Thymus (tissue), 11 donors: ENCODE data around the gene LHX3. TPM values are rescaled to one million over a fixed set of nuclear protein-coding genes. Genes with fewer than 3 reads are reported as not detected.
A peak's percentile ranks its signal among the peaks of the same experiment; 100 is the strongest.

Experiments
- DNase-seq, 9 donors: peaks; one replicate each; pipeline ENCODE4 v3.0.0-alpha.2; 2013; ENCODE audit warnings: low spot score in 9 of 9, low read depth in 6 of 9, missing footprints in 1 of 9
- H3K27ac ChIP-seq, 2 donors: one replicate each; pipeline ENCODE4 v1.5.1; 2013; ENCODE audit warnings: control low read depth in 1 of 2, low read depth in 1 of 2, low read length in 1 of 2, mild to moderate bottlenecking in 1 of 2, moderate library complexity in 1 of 2
- H3K27me3 ChIP-seq, 2 donors: one replicate each; pipeline ENCODE4 v1.5.1; 2013; ENCODE audit warnings: low read length in 1 of 2; ENCODE audit not compliant: control insufficient read depth in 2 of 2, insufficient read depth in 1 of 2
- H3K36me3 ChIP-seq, 2 donors: one replicate each; pipeline ENCODE4 v1.5.1; 2013; ENCODE audit warnings: low read length in 1 of 2, mild to moderate bottlenecking in 1 of 2, moderate library complexity in 1 of 2; ENCODE audit not compliant: control insufficient read depth in 2 of 2, insufficient read depth in 2 of 2
- H3K4me1 ChIP-seq, 2 donors: one replicate each; pipeline ENCODE4 v1.5.1; 2013; ENCODE audit warnings: low read length in 2 of 2; ENCODE audit not compliant: control insufficient read depth in 2 of 2, insufficient read depth in 2 of 2
- H3K4me3 ChIP-seq, 2 donors: one replicate each; pipeline ENCODE4 v1.5.1; 2013; ENCODE audit warnings: low read length in 2 of 2, control low read depth in 1 of 2, mild to moderate bottlenecking in 1 of 2
- H3K9me3 ChIP-seq, 2 donors: one replicate each; pipeline ENCODE4 v1.5.1; 2013; ENCODE audit warnings: low read length in 1 of 2, mild to moderate bottlenecking in 1 of 2; ENCODE audit not compliant: control insufficient read depth in 2 of 2, insufficient read depth in 1 of 2
- WGBS: extraction: QIAGEN DNeasy Blood & Tissue Kit; methylation state at CpG from one replicate; pipeline ENCODE4 v1.1.7; 2013; 5-methylcytosine and 5-hydroxymethylcytosine counted together
- polyA plus RNA-seq: library from polyadenylated mRNA; stranded (reverse); fragments of 200-250 nt; gene quantifications from one replicate; pipeline ENCODE4 v1.2.3, GENCODE V29; 2013
- total RNA-seq: library from RNA; stranded (reverse); fragments of 120-200 nt; gene quantifications from one replicate; pipeline ENCODE4 v1.2.4, GENCODE V29; 2013
- donor health status: healthy.

Gene LHX3
- total and polyA plus RNA-seq, 2 donors = 0.09 to 0.23 TPM

DNA sequence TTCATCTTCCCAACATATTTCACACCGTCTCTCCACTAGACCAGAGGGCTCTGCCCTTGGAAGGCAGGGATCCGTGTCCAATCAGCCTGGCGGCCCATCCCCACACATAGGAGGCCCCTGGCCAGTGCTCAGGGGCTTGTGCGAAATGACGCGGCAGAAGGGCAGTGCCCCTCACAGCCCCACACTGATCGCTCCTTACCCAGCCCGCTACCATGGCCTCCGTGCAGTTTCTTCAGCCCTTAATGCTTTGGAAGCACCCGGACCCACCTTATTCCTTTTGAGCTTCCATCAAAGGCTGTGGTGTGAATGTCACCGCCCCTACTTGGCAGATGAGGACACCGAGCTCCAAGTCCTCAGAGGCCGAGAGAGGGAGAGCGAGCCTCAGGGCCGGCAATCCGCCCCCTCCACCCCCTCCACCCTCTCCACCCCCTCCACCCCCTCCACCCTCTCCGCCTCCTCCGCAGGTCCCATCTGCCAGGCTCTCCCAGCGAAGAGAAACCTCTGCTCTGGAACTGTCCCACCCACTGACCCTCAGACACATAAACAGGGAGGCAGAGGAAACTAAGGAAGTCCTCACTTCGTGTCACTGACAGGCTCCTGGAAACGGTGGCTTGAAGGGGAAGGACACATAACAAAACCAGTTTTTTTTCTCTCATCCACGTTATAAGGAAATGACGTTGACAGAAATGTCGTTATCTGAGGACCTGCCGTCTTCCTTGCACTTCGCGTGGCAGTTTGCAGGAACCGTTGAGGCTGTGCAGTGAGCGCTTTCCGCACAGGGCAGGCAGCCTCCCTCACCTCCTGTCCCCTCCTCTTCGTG is 26.8 kb upstream of the LHX3 start:
- peaks cover 0 to 28% of the 10 kb centered on the region in 2 donors for H3K4me1 ChIP-seq
- H3K27me3 ChIP-seq = no peaks in the 10 kb centered on the region
- H3K27ac ChIP-seq = peak overlapping the region in 1 of 2 donors; percentile 84
- no peaks in the 10 kb centered on the region for H3K9me3 ChIP-seq
- H3K4me3 ChIP-seq = peak overlapping the region; percentile 16 to 30
- peaks cover 17 to 25% of the 10 kb centered on the region in 2 donors for H3K36me3 ChIP-seq
- DNase-seq = peak in 6 of 9 donors; percentile 31 to 79 (median 36)
- WGBS = 57% methylated on average over 31 of the region's 31 CpGs

DNA sequence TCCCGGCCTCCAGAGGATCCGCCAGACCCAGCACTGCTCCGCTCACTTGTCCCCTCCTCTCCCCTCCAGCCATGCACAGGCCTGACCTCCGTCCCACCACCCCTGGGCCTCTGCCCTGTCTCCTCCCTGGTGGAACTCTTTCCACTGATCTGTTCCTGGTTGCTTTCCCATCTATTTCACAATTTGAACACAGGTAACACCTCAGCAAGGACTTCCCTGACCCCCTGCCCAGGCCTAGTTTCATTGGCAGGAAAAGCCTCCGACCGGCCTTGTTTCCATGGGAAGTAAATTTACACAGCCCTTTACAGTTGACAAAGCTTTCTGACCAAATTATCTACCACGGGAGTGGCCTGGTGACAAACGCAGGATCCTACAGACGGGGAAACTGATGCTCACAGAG is 25.8 kb upstream of the LHX3 start:
- H3K9me3 ChIP-seq = no peaks in the 10 kb centered on the region
- DNase-seq = no peak
- 98% methylated on average over 9 of the region's 9 CpGs for WGBS
- no peaks in the 10 kb centered on the region for H3K27me3 ChIP-seq
- peaks cover 0 to 30% of the 10 kb centered on the region in 2 donors for H3K4me1 ChIP-seq
- no peak overlapping the region for H3K4me3 ChIP-seq
- H3K36me3 ChIP-seq = peaks cover 12 to 25% of the 10 kb centered on the region in 2 donors
- no peak overlapping the region for H3K27ac ChIP-seq

DNA sequence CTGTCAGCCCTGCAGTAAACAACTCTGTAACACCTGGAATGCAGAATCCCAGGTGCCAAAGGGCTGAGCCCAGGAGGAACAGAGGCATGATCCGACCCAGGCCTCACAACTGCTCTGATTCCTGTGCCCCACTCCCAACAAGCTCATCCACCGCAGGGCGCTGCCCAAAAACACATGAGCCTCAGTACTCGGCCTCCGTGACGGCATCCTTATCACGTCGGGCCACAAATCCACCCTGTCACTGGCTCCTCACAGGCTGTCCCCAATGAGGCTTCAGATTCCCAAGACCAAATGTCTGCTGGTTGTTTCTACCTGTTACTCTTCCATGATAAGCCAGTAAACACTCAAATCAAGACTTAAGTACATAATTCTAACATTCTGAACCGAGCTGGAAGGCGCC is 25.4 kb upstream of the LHX3 start:
- Histone ChIP-seq H3K9me3 (no peaks in the 10 kb centered on the region), H3K36me3 (peaks cover 11 to 24% of the 10 kb centered on the region in 2 donors)
- 98% methylated on average over 10 of the region's 10 CpGs for WGBS

DNA sequence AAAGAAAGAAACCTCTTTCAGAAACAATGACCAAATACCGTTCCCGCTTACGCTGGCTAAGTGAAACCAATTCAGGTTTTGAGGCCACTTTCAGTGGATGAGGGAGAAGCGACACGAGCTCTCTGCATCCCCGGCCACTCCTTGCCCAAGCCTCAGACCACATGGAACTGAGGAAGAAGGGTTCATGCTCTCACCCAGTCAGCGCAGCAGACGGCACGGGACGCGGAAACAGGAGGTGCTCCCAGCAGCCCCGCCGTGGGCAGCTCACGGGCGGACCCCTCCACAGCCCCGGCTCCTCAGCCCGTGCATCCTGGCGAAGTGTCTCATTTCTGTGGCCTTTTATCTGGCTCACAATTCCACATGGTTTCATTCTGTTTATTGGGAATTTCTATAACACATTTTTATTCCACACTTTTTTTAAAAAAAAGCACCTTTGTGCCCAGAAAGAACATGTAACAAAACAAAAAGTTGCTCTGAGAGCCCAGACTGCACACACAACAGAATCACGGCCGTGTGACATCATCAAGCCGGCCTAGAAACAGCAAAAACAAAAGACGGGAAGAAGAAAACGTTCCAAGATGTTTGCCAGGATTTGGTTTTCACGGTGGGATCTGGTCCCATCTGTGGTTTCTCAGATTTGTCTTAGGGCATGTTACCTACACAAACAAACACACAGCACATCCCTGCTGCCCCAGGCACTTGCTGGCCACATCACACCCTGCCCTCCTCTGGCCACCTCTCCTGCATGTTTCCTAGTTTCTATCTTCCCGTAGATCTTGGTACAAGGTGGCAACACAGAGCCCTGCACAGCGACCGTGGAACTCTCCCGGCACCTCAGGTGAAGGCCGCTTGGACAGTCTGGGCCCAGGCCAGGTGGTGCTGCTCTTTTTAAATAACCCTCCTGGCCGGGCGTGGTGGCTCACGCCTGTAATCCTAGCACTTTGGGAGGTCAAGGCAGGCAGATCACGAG is 24.5 kb upstream of the LHX3 start:
- Histone ChIP-seq H3K9me3 (no peaks in the 10 kb centered on the region), H3K27ac (no peak overlapping the region), H3K4me3 (no peak overlapping the region), H3K4me1 (peaks cover 0 to 33% of the 10 kb centered on the region in 2 donors), H3K36me3 (peaks cover 4 to 21% of the 10 kb centered on the region in 2 donors), H3K27me3 (no peaks in the 10 kb centered on the region)
- WGBS = 96% methylated on average over 33 of the region's 33 CpGs
- DNase-seq = no peak

More for the DNA sequence above, 25.4 kb upstream of the LHX3 start:
- Histone ChIP-seq H3K27ac (no peak overlapping the region), H3K4me3 (no peak overlapping the region), H3K4me1 (peaks cover 0 to 33% of the 10 kb centered on the region in 2 donors), H3K27me3 (no peaks in the 10 kb centered on the region)
- DNase-seq = no peak

DNA sequence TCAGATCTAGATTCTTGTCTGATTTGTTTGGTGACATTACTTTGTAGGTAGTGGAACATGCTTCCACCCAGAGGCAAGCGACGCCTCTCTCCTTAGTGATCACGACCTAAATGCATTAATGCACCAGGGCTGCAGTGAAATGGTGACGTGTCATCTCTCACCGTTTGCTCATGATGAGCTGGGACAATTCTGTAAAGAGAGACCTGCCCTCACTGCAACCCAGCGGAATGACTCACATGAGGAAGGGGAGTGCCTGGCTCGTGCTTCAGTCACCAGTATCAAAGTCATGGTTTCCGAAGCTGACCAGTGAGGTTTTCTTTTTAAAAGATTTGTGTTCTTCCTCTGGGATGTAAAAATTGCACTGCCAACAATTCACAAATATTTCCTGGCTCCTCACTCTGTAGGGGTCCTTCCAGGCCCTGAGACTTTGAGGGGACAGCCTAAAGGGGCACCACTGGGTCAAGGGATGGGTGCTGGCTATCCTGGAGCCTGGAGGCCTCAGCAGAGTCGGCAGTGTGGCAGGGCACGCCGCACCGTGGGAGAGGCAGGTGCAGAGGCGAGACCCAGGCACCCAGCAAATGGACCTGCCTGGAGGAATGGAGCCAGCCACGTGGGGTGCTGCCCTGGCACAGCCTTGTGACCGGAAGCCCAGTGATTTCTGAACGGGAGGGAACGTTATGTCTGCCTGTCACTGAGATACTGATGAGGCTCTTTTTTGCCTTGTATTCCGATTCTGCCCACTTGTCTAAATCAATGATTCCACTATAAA is 23.4 kb upstream of the LHX3 start:
- H3K27ac ChIP-seq = no peak overlapping the region
- H3K4me1 ChIP-seq = peaks cover 0 to 22% of the 10 kb centered on the region in 2 donors
- H3K4me3 ChIP-seq = no peak overlapping the region
- H3K27me3 ChIP-seq = no peaks in the 10 kb centered on the region
- H3K36me3 ChIP-seq = peaks cover 14 to 27% of the 10 kb centered on the region in 2 donors
- 97% methylated on average over 18 of the region's 18 CpGs for WGBS
- DNase-seq = no peak
- no peaks in the 10 kb centered on the region for H3K9me3 ChIP-seq

DNA sequence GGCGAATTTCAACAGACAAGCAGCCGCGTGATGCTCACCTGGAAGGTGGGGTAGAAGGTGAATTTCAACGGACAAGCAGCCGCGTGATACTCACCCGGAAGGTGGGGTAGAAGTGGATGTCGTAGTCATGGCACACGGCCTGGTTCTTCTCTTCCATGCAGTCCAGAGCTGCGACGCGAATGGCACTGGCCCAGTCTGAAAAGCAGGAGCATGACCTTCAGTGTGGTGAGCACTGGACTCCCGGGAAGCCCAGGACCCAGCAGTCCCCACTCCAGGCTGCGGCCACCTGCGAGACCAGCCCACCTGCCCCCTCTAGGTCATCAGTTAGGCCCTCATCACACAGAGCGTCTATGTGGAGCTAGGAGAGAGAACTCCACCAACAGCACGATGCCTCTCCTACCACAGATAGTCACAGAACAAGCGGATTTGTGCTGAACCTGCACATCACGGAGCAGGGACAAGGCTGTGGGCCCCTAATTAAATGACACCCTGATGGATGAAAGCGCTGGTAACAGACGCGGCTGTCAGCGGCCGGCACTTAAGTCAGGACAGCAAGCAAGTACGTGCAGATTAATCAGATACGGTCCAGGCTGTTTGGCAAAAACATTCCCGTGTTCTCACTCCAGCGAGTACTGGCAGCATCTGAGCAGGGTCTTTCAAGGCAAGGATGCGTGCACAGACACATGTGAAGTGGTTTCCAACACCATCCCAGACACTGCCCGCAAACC is 21.9 kb upstream of the LHX3 start:
- 96% methylated on average over 30 of the region's 30 CpGs for WGBS
- Histone ChIP-seq H3K27me3 (no peaks in the 10 kb centered on the region), H3K27ac (no peak overlapping the region), H3K4me1 (peaks cover 0 to 8% of the 10 kb centered on the region in 2 donors), H3K9me3 (no peaks in the 10 kb centered on the region), H3K36me3 (peaks cover 22 to 37% of the 10 kb centered on the region in 2 donors), H3K4me3 (no peak overlapping the region)
- no peak for DNase-seq

DNA sequence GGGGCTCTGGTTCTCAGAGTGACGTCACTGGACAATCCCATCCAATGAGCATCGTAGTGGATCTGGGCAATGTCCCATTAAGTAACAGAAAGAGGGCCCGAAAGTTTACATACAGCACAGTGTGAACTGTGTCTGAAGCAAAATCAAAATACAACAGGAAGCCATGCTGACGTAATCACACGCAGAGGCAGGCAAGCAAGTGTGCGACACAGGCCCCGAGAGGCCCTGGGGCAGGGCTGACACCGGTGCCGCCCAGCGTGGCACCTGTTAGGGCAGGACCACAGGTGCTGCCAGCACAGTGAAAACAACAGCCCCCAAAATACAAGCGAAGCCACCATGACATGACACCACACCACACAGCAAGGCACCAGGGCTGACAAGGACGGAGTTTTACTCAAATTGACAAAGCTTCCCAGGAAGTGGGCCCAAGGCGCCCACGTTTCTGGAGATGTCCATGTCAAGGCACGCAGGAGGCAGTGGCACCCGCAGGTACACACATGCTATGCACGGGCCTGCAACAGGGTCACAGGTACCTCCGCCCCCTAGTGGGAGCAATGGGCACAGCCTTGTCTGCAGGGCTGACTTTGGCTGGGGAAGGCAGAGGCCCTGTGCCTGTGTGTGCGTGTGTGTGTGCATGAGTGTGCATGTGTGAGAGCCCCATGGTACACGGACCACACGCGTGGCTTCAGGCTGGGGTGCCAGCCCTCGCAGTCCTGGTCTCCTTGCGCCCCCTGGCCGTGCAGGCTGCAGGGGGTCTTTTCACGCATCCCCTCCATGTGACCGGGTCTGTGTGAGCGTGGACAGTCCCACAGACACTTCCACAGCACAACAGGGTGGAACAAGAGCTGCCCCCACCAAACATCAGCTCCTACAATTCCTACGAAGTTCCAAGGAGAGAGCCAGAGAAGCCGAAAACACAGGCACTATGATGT is 21.1 kb upstream of the LHX3 start:
- Histone ChIP-seq H3K4me1 (peaks cover 0 to 8% of the 10 kb centered on the region in 2 donors), H3K27me3 (no peaks in the 10 kb centered on the region), H3K27ac (peak overlapping the region in 1 of 2 donors; percentile 36), H3K36me3 (peaks cover 25 to 41% of the 10 kb centered on the region in 2 donors), H3K9me3 (no peaks in the 10 kb centered on the region), H3K4me3 (no peak overlapping the region)
- 89% methylated on average over 30 of the region's 30 CpGs for WGBS
- DNase-seq = peak in 3 of 9 donors; percentile 41 to 68 (median 66)
